Endothelial cell of umbilical vein (primary cell): ENCODE data around the gene COX10. TPM values are rescaled to one million over a fixed set of nuclear protein-coding genes. Genes with fewer than 3 reads are reported as not detected.

Experiments
- BruUV-seq: library from RNA; stranded (reverse); fragments of 400-500 nt; replicated peaks from 2 replicates; lab custom pipeline; 2021; lab: Mats Ljungman, UMichigan
- CTCF ChIA-PET: fragments of 300-600, 350-600 bp; sonication (Branson Sonifier 250); formaldehyde crosslinking; loops from one replicate; lab custom pipeline; 2021; ENCODE audit warnings: antibody characterized with exemption, inconsistent platforms; lab: Charles Lee
- POLR2A ChIA-PET: fragments of 300-600, 350-600 bp; sonication (Branson Sonifier 250); formaldehyde crosslinking; loops from one replicate; lab custom pipeline; 2021; ENCODE audit warnings: antibody characterized with exemption, inconsistent platforms; lab: Charles Lee
- DNase-seq: peaks from one replicate; pipeline ENCODE4 v3.0.0-alpha.2; 2011; ENCODE audit warnings: low read depth, low spot score
- FAIRE-seq: peaks from 2 replicates; lab custom pipeline; 2011; peaks lifted over from hg19 to GRCh38; lab: Jason Lieb, UNC
- H2AFZ ChIP-seq: 2 replicates; pipeline ENCODE4 v1.6.0; 2012; ENCODE audit warnings: low read depth, low read length, control low read depth, inconsistent platforms
- H3K27ac ChIP-seq: 2 replicates; pipeline ENCODE4 v1.5.1; 2011; ENCODE audit warnings: low read depth, mild to moderate bottlenecking, control low read depth, low read length, moderate library complexity; ENCODE audit not compliant: insufficient read depth
- H3K27me3 ChIP-seq, 2 experiments: 2 replicates each; pipeline versions ENCODE4 v1.6.0 to v1.6.1; 2011; ENCODE audit warnings: low read length in 2 of 2, mixed read lengths in 1 of 2; ENCODE audit not compliant: control insufficient read depth in 2 of 2, insufficient read depth in 2 of 2
- H3K36me3 ChIP-seq, 2 experiments: 2 replicates in 1 of 2; 3 replicates in 1 of 2; pipeline ENCODE4 v1.5.1; 2011; ENCODE audit warnings: low read length in 2 of 2, mild to moderate bottlenecking in 1 of 2, moderate library complexity in 1 of 2; ENCODE audit not compliant: control insufficient read depth in 2 of 2, insufficient read depth in 2 of 2; ENCODE audit errors: extremely low read depth in 1 of 2
- H3K4me1 ChIP-seq: 3 replicates; pipeline ENCODE4 v1.5.1; 2011; ENCODE audit warnings: mild to moderate bottlenecking, low read length; ENCODE audit not compliant: control insufficient read depth, insufficient read depth; ENCODE audit errors: extremely low read depth
- H3K4me2 ChIP-seq: 2 replicates; pipeline ENCODE4 v1.6.1; 2011; ENCODE audit warnings: low read length, control low read depth, mixed read lengths; ENCODE audit not compliant: insufficient read depth
- H3K4me3 ChIP-seq, 3 experiments: fragments of 200-600 bp in 1 of 3; sonication (generic), shearing (Covaris generic) in 1 of 3; replicated peaks in 1 of 3; 2 replicates each; pipeline ENCODE4 v1.5.1; 2011 to 2016; ENCODE audit warnings: control low read depth in 3 of 3, low read length in 3 of 3, mild to moderate bottlenecking in 2 of 3, inconsistent platforms in 1 of 3, low read depth in 1 of 3, moderate library complexity in 1 of 3; ENCODE audit not compliant: insufficient read depth in 1 of 3
- H3K79me2 ChIP-seq: 2 replicates; pipeline ENCODE4 v1.6.0; 2012; ENCODE audit warnings: low read length, inconsistent platforms; ENCODE audit not compliant: control insufficient read depth, insufficient read depth
- H3K9ac ChIP-seq: replicated peaks from 2 replicates; pipeline ENCODE3; 2011; ENCODE audit warnings: low read length, control low read depth; ENCODE audit not compliant: insufficient read depth; ENCODE audit errors: extremely low read depth
- H3K9me1 ChIP-seq: replicated peaks from 3 replicates; pipeline ENCODE4 v1.6.0; 2011; ENCODE audit warnings: mild to moderate bottlenecking, low read length; ENCODE audit not compliant: control insufficient read depth, insufficient read depth; ENCODE audit errors: extremely low read depth
- H3K9me3 ChIP-seq: replicated peaks from 2 replicates; pipeline ENCODE4 v1.5.1; 2012; ENCODE audit warnings: low read length, inconsistent platforms; ENCODE audit not compliant: control insufficient read depth, insufficient read depth
- H4K20me1 ChIP-seq: replicated peaks from 2 replicates; pipeline ENCODE3; 2011; ENCODE audit warnings: mild to moderate bottlenecking, low read length; ENCODE audit not compliant: control insufficient read depth, insufficient read depth; ENCODE audit errors: extremely low read depth
- EZH2 ChIP-seq: IDR thresholded peaks from 2 replicates; pipeline ENCODE4 v1.6.1; 2012; ENCODE audit warnings: borderline replicate concordance, low read depth, mild to moderate bottlenecking, moderate library complexity, low read length, inconsistent platforms; ENCODE audit not compliant: severe bottlenecking
- FOS ChIP-seq: IDR thresholded peaks from 2 replicates; pipeline ENCODE4 v1.6.1; 2011; ENCODE audit warnings: mild to moderate bottlenecking, low read length, moderate library complexity, borderline replicate concordance; ENCODE audit not compliant: insufficient read depth
- GATA2 ChIP-seq: IDR thresholded peaks from 2 replicates; pipeline ENCODE4 v1.7.0; 2011; ENCODE audit warnings: low read depth, mild to moderate bottlenecking, moderate library complexity, mixed read lengths, low read length; ENCODE audit not compliant: insufficient read length, insufficient read depth
- MAX ChIP-seq: IDR thresholded peaks from 2 replicates; pipeline ENCODE4 v1.6.1; 2011; ENCODE audit not compliant: insufficient read depth, insufficient read length
- POLR2AphosphoS5 ChIP-seq: IDR thresholded peaks from 2 replicates; pipeline ENCODE4 v1.6.1; 2012; ENCODE audit warnings: low read depth, mild to moderate bottlenecking, control low read depth, low read length, moderate library complexity; ENCODE audit not compliant: insufficient read depth
- dilution Hi-C: fragments of 300-500 bp; cut with MboI; formaldehyde crosslinking; loops from one replicate; pipeline ENCODE4 v1.15.0; 2019; ENCODE audit warnings: low sequenced_read_pairs; ENCODE audit not compliant: extremely low pct_ligation_motif_present
- intact Hi-C: fragments of 100-400 bp; cut with micrococcal nuclease; formaldehyde crosslinking; loops from one replicate; pipeline ENCODE4 v1.10.0; 2022
- polyA plus RNA-seq, 4 experiments: library from polyadenylated mRNA; depleted of rRNA in 3 of 4; stranded (reverse) in 3 of 4; unstranded in 1 of 4; fragments of >200 nt; gene quantifications; 2 replicates each; pipeline versions ENCODE4 v1.2.1 to v1.2.3, GENCODE V29; 2011 to 2012; ENCODE audit warnings: missing spikeins in 1 of 4
- total RNA-seq: library from RNA; stranded (reverse); gene quantifications from 2 replicates; pipeline ENCODE4 v1.2.3, GENCODE V29; 2021
- TF ChIP-seq, protein P1 (sequence below), 2 donors: IDR thresholded peaks; 1 replicate in 1 of 2; 2 replicates in 1 of 2; pipeline ENCODE4 v1.5.1; 2011; ENCODE audit warnings: low read length in 2 of 2, mild to moderate bottlenecking in 2 of 2, moderate library complexity in 2 of 2, control low read depth in 1 of 2, inconsistent platforms in 1 of 2, low read depth in 1 of 2; ENCODE audit not compliant: insufficient read depth in 1 of 2; ENCODE audit errors: extremely low read depth in 1 of 2

The COX10 gene
- total and polyA plus RNA-seq, 2 donors (not counting 3 experiments of a cell fraction or from before 2014, with no cell fraction given) = 9.8 to 12.1 TPM

DNA sequence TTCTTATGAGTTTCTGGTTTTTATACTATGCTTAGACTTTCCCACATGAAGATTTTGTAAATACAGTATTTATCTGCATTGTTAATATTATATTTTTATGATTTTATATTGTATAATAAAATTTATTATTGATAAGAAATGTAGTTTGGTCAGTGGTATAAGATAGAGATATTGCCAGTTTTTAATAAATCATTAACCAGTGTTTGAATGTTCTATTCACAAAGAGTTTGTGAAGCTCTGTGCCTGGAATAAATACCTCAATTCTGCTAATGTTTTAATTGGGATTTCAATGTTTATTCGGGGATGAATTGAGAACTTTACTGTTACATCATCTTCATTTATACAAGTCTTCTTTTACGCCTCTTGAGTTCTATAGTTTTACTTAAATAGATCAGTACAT is 16.9 kb downstream of the COX10 start:
- H3K4me1 ChIP-seq = peaks cover 5% of the 10 kb centered on the region
- H3K4me2 ChIP-seq = no peak overlapping the region
- dilution Hi-C loops = no loop called here
- H3K9me3 ChIP-seq = no peaks in the 10 kb centered on the region
- H3K9ac ChIP-seq = no peak overlapping the region
- no peaks in the 10 kb centered on the region for H3K36me3 ChIP-seq
- peaks cover 10% of the 10 kb centered on the region for H3K79me2 ChIP-seq
- no peaks in the 10 kb centered on the region for H3K27me3 ChIP-seq
- no peak overlapping the region for H3K27ac ChIP-seq
- no TSS peak for BruUV-seq
- ChIA-PET CTCF (no interaction called here), POLR2A (no interaction called here)
- FAIRE-seq (no peak), DNase-seq (no peak)
- no peak for TF ChIP-seq EZH2
- no peak for TF ChIP-seq GATA2
- TF ChIP-seq FOS = no peak
- TF ChIP-seq MAX = no peak
- TF ChIP-seq, protein P1, sequence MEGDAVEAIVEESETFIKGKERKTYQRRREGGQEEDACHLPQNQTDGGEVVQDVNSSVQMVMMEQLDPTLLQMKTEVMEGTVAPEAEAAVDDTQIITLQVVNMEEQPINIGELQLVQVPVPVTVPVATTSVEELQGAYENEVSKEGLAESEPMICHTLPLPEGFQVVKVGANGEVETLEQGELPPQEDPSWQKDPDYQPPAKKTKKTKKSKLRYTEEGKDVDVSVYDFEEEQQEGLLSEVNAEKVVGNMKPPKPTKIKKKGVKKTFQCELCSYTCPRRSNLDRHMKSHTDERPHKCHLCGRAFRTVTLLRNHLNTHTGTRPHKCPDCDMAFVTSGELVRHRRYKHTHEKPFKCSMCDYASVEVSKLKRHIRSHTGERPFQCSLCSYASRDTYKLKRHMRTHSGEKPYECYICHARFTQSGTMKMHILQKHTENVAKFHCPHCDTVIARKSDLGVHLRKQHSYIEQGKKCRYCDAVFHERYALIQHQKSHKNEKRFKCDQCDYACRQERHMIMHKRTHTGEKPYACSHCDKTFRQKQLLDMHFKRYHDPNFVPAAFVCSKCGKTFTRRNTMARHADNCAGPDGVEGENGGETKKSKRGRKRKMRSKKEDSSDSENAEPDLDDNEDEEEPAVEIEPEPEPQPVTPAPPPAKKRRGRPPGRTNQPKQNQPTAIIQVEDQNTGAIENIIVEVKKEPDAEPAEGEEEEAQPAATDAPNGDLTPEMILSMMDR (IDR thresholded peaks at IDR 0.05; ENCODE audit: extremely low read depth in 1 of 2, insufficient read depth in 1 of 2, low read depth in 1 of 2, low read length in 2 of 2) = no peak
- no peak for TF ChIP-seq POLR2AphosphoS5
- intact Hi-C loops = no loop called here
- H2AFZ ChIP-seq = no peak overlapping the region
- H3K9me1 ChIP-seq = no peaks in the 10 kb centered on the region
- peaks cover 3% of the 10 kb centered on the region for H4K20me1 ChIP-seq
- no peak overlapping the region for H3K4me3 ChIP-seq
